ENCODE results near the gene RHOT1.
"Not testable (repeated sequence)": the region's sequence is repeated elsewhere in the genome, so short reads cannot be mapped to it uniquely, and the experiment has no call there.

The RHOT1 gene

GRCh38 chr17:32123782-32124181, 18.5 kb upstream of the RHOT1 start:
- in situ Hi-C loops (cut with MboI; ENCODE audit: low sequenced_read_pairs) = no loop called here

DNA sequence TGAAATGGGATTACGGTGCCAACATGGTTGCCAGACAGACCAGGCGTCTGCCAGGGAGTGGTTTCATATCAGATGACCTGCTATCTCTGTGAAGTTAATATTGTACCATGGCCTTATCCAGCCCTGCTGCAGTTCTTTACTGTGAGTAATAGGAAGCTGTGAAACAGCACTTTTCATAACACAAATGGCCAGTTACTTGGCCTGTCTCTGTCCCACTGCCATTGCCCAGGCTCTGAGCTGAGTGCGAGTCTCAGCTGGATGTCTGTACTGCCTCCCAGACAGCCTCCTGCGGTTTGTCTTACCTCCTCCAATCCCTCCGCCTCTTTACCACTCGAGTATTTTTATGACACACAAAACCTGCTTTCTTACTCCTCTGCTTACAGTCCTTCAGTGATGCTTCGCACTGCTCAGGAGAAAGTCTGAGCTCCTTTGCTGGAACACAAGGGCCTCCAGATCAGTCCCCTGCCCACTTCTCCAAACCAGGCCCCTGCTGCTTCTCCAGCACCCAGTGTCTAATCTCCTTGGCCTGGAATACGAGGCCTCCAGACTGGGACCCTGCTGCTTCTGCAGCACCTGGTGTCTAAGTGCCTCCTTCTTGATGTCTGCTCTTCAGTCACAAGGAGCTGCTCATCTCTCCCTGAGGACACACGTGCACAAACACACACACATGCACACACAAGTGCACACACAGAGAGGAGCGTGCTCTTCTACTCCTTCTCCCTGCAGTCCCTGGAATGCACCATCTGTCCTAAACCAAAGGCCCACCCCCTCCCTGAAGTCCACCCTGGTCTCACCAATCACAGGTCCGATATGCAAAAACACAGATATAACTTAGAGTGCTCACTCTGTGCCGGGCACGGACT, 17.1 kb upstream of the RHOT1 start:
- in situ Hi-C loops (cut with MboI; ENCODE audit: low sequenced_read_pairs) = no loop called here

DNA sequence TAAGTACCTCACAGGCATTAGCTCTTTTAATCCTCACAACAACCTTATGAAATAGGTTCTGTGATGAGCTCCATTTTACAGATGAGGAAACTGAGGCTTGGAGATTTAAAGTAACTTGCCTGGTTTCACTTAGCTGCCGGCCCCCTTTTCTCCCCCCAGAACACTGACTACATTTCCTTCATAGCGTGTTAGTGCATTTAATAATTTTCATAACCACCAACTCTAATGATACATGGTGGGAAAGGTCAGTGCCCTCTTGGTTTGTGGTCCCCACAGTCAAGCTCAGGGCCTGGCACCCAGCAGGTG, 16.5 kb upstream of the RHOT1 start:
- in situ Hi-C loops (cut with MboI; ENCODE audit: low sequenced_read_pairs) = no loop called here

DNA sequence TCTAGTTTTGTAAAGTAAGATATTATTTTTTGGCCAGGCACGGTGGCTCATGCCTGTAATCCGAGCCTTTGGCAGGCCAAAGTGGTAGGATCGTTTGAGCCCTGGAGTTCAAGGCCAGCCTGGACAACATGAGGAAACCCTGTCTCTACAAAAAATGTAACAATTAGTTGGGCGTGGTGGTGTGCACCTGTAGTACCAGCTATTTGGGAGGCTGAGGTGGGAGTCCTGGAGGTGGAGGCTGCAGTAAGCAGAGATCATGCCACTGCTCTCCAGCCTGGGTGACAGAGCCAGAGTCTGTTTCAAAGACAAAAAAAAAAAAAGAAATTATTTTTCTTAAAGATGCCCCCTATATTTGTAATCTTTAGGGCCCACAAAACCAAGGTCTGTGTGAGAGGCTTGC, 16.0 kb upstream of the RHOT1 start:
- in situ Hi-C loops (cut with MboI; ENCODE audit: low sequenced_read_pairs) = no loop called here

DNA sequence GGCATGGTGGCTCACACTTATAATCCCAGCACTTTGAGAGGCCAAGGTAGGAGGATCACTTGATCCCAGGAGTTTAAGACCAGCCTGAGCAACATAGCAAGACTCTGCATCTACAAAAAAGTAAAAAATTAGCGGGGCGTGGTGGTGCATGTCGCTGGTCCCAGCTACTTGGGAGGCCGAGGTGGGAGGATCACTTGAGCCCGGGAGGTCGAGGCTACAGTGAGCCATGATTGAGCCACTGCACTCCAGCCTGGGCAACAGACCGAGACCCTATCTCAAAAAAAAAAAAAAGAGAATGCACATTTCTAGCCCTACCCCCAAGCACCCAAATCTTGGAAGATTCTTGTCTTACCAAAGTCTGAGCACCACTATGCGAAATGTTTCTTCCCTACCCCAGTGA, 15.6 kb upstream of the RHOT1 start:
- in situ Hi-C loops (cut with MboI; ENCODE audit: low sequenced_read_pairs) = no loop called here

DNA sequence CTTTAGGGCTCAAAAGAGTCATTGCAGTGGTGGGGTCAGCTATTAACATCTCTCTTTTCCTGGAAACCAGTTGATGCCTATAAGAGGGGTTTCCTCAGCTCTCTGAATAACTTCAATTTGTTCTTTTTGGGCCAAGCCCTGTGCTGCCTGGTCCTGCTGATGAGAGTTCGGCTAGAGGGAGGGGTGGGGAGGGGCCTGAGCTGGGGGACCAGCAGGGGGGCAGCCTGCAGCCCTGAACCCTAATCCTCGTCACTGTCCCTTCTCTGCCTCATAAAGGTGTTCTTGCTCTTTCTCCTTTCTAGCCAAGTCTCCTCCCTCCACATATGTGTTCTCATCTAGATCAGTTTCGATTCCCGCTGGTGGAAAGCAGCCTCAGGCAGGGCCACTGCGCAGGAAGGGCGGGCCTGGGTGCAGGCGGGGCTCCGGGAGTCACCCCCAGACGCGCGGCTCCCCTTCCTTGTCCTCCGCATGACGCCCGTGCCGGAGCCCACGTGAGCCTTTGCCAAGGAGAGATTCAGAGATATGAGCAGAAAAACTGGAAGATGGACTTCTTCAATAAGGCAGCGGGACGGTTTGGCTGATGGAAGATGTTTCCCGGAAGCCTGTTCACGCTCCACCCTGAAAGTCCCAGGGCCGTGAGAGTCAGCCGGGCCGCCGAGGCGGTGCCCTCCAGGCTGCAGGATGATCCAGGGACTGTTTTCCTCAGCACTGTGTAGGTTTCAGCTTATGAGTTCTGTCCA, 15.0 kb upstream of the RHOT1 start:
- in situ Hi-C loops (cut with MboI; ENCODE audit: low sequenced_read_pairs) = no loop called here

- in situ Hi-C loops (cut with MboI; ENCODE audit: low sequenced_read_pairs) = not testable (repeated sequence)
These were observed 13.8 kb upstream of the RHOT1 start for GRCh38 chr17:32128470-32128869.

DNA sequence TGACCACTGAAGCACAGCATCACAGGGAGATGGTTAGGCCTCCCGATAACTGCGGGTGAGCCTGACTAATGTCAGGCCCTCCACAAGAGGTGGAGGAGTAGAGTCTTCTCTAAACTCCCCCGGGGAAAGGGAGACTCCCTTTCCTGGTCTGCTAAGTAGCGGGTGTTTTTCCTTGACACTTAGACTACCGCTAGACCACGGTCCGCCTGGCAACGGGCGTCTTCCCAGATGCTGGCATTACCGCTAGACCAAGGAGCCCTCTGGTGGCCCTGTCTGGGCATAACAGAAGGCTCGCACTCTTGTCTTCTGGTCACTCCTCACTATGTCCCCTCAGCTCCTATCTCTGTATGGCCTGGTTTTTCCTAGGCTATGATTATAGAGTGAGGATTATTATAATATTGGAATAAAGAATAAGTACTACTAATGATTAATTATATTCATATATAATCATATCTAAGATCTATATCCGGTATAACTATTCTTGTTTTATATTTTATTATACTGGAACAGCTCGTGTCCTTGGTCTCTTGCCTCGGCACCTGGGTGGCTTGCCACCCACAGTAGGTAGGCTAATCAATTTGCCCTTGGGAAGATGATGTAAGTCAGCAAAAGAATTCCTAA, 6.7 kb upstream of the RHOT1 start:
- in situ Hi-C loops (cut with MboI; ENCODE audit: low sequenced_read_pairs) = not testable (repeated sequence)

DNA sequence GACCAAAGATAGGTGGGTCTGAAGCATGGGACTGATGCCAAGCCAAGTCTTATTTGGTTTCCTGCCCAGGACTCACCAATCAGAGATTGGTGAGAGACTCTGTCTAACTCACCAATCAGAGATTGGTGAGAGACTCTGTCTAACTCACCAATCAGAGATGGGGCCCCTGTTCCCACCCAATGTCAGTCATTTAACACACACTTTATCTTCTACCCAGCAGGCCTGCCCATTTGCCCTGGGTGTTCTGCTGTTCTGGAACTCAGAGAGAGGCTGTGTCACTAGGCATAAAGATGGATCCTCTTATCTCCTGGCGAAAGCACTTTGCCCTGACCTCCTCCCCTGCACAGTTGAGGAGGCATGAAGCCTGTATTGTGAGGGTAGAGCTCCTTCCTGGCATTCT, 5.4 kb upstream of the RHOT1 start:
- in situ Hi-C loops (cut with MboI; ENCODE audit: low sequenced_read_pairs) = no loop called here

GRCh38 chr17:32139504-32139903, 2.8 kb upstream of the RHOT1 start:
- in situ Hi-C loops (cut with MboI; ENCODE audit: low sequenced_read_pairs) = not testable (repeated sequence)

GRCh38 chr17:32141258-32141657, 1.0 kb upstream of the RHOT1 start:
- in situ Hi-C loops (cut with MboI; ENCODE audit: low sequenced_read_pairs) = no loop called here

GRCh38 chr17:32141679-32142037, 644 bp upstream of the RHOT1 start:
- in situ Hi-C loops (cut with MboI; ENCODE audit: low sequenced_read_pairs) = no loop called here

- in situ Hi-C loops (cut with MboI; ENCODE audit: low sequenced_read_pairs) = no loop called here
These were observed 690 bp downstream of the RHOT1 start for GRCh38 chr17:32142857-32143526.

GRCh38 chr17:32143527-32143870, 1.2 kb downstream of the RHOT1 start:
- in situ Hi-C loops (cut with MboI; ENCODE audit: low sequenced_read_pairs) = no loop called here

- in situ Hi-C loops (cut with MboI; ENCODE audit: low sequenced_read_pairs) = not testable (repeated sequence)
These were observed 2.1 kb downstream of the RHOT1 start for GRCh38 chr17:32144442-32144841.

DNA sequence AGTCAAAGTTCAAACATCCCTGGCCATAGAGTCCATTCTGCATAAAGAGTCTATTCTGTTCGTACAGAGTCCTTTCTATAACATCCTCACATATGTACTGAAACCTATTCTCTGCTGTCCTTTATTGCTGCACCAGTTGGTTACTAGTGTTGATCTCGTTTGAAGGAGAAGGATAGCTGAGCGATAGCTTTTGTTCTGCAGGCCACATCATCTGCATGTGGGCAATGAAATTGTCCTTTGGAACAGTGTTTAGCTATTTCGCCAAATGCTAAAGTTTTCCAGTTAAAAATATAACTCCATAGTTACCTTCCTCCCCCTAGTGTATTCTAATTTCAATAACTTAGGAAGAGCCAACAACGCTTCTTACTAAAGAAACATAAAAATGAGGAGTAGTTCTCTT, 6.0 kb downstream of the RHOT1 start:
- in situ Hi-C loops (cut with MboI; ENCODE audit: low sequenced_read_pairs) = no loop called here

DNA sequence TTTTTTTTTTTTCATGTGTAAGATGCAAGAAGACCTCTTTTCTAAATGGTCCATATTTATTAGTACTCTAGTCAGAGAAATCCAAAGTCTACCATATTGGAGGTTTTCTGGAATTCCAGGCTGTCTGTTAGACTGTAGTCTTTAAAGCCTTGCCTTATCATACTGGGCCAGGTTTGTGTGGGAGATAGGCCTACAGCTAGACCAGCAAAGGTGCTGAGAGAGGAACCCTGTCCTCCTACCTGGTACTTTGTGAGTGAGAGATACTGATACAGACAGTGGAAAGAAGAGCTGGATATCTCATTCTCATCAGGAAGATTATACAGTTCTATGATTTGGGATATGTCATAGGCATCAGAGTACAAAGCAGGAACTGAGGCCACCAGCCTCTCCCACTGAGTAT, 8.1 kb downstream of the RHOT1 start:
- in situ Hi-C loops (cut with MboI; ENCODE audit: low sequenced_read_pairs) = no loop called here

DNA sequence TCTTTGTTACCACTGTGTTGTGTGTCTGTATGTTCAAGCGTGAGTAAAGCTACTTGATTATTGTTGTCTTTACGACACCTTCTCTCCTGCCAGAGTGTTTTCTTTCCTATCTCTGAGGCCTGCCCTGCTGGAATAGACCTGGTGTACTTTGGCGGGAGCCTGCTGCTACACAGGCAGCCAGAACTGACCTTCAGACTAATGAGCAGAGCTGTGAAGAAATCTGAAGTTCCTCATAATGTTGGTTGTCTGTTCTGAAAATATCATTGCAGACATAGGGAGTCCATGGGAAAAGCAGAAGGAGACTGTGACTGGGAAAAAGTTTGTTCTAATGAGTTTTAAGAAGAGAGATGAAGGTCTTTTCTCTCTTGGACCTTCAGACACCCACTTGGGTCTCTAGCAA, 9.8 kb downstream of the RHOT1 start:
- in situ Hi-C loops (cut with MboI; ENCODE audit: low sequenced_read_pairs) = no loop called here

- in situ Hi-C loops (cut with MboI; ENCODE audit: low sequenced_read_pairs) = no loop called here
These were observed 13.6 kb downstream of the RHOT1 start for GRCh38 chr17:32155896-32156295.

DNA sequence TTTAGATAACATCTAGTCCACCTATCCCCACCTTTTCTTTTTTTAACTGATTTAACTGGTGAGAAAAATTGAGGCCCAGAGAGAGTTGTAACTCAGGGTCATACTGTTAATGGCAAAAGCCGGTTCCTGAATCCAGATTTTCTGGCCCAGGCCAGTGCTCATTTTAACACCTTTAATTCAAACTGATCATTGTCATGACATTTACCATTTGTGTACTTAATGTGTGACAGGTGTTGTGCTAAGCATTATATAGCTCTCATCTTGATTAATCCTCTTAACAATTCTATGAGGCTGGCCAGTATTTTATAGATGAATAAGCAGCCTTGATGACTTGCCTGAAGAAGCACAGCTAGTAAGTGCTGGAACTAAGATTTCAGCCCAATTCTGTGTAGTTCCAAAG, 14.4 kb downstream of the RHOT1 start:
- in situ Hi-C loops (cut with MboI; ENCODE audit: low sequenced_read_pairs) = no loop called here

GRCh38 chr17:32157225-32157624, 14.9 kb downstream of the RHOT1 start:
- in situ Hi-C loops (cut with MboI; ENCODE audit: low sequenced_read_pairs) = no loop called here

Data from HL-60/S4 treated with retinoic acid at 250 ng/mL for 4 days and 3 days (cell line).